Stimulated activated CD4-positive, alpha-beta T cell treated with anti-CD3 and anti-CD28 coated beads, TNF-alpha, amount 100 ng/mL, for 1 hour (primary cell): ENCODE results near the gene AMBN.
"Not testable (repeated sequence)": the region's sequence is repeated elsewhere in the genome, so short reads cannot be mapped to it uniquely, and the experiment has no call there.

Experiments
- DNase-seq, 3 donors: peaks; one replicate each; pipeline ENCODE4 v3.0.0-alpha.2; 2020; ENCODE audit warnings: low read depth in 3 of 3, low spot score in 1 of 3

AMBN gene

GRCh38 chr4:70608324-70608723, 16.3 kb downstream of the AMBN start:
- no peak for DNase-seq

GRCh38 chr4:70613306-70614183, 21.5 kb downstream of the AMBN start:
- DNase-seq = no peak

- DNase-seq = no peak
These were observed 22.1 kb downstream of the AMBN start for GRCh38 chr4:70614184-70614555.

DNA sequence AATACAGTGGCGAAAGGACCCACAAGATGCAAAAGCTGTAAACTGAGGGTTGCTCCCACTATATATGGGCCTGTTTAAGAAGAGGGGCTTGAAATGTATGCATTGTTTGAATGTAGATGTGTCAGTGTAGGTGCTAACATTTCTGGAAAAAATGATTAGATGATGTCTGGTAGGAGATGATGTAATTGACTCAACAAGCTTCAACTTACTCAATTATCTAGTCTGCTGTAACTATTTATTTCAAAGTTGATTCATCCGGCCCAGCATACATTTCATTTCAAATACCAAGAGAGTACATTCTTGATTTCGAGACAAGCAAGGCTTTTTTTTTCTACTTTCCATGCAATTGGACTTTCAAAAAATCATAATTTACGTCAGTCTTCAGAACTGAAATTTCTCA, 27.2 kb downstream of the AMBN start:
- DNase-seq = no peak

- DNase-seq = no peak
These were observed 27.7 kb downstream of the AMBN start for GRCh38 chr4:70619778-70620177.

GRCh38 chr4:70623323-70623722, 31.3 kb downstream of the AMBN start:
- DNase-seq = no peak

DNA sequence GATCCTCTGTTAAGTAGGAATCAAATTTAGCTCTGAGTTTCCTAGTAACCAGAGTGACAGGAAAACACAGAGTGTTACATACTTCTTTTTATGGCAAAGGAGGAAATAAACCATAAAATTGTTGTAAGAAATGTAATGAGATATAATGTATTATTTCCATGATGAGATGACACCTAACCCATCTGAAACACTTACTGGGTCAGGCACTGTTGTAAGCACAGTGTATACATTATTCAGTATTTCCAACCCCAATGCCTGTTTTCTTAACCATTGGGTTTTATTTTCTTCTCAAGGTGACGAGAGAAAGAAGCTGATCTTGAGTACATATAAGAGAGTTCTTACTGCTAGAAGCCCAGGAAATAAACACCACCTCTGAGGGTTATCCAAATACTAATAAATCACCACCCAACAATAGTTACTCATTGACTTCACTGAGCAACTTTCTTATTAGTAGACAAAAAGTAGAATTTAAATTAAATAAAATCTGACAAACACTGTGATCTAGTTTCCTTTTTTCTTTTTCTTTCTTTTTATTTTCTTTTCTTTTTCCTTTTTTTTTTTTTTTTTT, 32.3 kb downstream of the AMBN start:
- no peak for DNase-seq

GRCh38 chr4:70627620-70628019, 35.6 kb downstream of the AMBN start:
- no peak for DNase-seq

GRCh38 chr4:70628444-70628843, 36.4 kb downstream of the AMBN start, which contains the start of gene ENAM:
Gene ENAM, plus strand, starts transcription at chr4:70628744. Its CDS starts 757 bp downstream, at chr4:70629501.
- no peak for DNase-seq

GRCh38 chr4:70629469-70630090, 37.5 kb downstream of the AMBN start:
- DNase-seq = no peak

- DNase-seq = no peak
These were observed 38.1 kb downstream of the AMBN start for GRCh38 chr4:70630162-70630561.

DNA sequence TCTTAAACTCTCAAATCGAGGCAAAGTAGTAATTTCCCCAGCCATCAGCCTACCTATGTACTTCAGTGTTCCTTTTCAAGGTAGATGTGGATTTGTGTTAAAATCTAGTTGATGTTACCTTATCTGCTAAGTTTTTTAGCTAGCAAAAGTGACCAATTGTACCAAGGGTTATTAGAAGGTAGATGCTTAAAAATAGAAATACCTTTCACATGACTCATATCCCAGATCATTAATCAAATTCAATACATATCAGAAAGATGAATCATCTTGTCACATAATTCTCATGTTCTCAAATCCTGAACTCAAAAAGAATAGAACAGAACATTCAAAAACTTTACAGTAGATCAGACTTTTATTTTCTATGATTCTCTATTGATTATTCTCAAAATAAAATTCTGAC, 40.0 kb downstream of the AMBN start:
- no peak for DNase-seq

DNA sequence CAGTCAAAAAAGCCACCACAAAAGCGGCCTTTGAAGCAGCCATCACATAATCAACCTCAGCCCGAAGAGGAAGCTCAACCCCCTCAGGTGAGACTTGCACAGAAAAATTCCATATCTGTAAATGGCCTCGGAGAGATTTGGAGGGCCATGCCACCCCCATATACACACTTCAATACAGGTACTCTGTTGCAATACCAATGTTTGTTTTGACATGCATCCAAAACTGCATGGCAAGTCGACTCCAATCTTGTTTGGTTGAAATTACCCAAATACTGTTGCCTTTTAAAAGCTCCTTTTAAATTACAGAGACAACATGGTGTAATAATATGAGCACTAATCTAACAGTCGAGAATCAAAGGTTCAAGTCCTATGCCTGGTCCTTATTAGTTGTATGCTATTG, 42.4 kb downstream of the AMBN start:
- DNase-seq = no peak

- DNase-seq = no peak
These were observed 45.3 kb downstream of the AMBN start for GRCh38 chr4:70637239-70637913.

GRCh38 chr4:70640192-70640591, 48.1 kb downstream of the AMBN start:
- DNase-seq = no peak

DNA sequence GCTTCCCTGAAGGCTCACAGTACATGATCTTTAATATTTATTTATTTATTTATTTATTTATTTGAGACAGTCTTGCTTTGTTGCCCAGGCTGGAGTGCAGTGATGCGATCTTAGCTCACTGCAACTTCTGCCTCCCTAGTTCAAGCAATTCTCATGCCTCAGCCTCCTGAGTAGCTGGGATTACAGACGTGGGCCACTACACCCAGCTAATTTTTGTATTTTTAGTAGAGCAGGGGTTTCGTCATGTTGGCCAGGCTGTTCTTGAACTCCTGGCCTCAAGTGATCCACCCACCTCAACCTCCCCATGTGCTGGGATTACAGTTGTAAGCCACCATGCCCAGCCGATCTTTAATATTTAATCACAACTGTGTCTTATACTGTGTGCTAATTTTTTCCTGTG, 58.7 kb downstream of the AMBN start:
- DNase-seq = not testable (repeated sequence)

DNA sequence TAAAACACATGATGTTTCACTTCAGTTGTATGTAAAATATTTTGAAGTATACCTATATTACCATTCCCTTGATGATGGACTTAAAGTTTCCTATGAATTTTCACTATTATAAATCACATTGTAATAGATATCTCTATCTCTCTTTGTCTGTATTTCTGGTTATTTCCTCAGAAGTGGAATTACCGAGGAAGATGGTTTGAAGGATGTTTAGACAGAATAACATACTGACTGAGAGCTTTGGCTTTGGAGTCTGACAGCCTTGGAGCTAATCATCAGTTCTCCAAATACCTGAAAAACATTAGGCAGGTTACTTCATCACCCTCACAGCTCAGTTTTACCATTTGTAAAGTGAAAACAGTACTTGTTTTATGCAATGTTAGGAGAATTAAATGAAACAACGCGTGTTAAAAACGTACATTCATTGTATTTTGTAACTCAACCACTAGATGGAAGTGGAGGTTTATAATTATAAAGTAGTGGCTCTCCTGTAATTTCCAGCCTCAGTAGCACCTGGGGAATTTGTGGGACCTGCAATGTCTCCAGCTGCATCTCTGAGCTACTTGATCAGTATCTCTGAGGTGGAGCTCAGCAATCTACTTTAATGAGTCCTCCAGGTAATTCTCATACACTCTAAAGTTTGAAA, 59.9 kb downstream of the AMBN start:
- no peak for DNase-seq

- no peak for DNase-seq
These were observed 62.6 kb downstream of the AMBN start for GRCh38 chr4:70654605-70655011.
